K562 (cell line): ENCODE results near the gene OST4. TPM values are rescaled to one million over a fixed set of nuclear protein-coding genes. Genes with fewer than 3 reads are reported as not detected.
A peak's percentile ranks its signal among the peaks of the same experiment; 100 is the strongest.

ENCODE experiments used
- ATAC-seq: fragments of 200-7000 bp; cut with Tn5 transposase; 3 replicates; pipeline ENCODE4 v1.9.1; 2020; ENCODE audit warnings: moderate library complexity
- BruUV-seq: library from RNA; stranded (reverse); fragments of 400-500 nt; replicated peaks from 2 replicates; lab custom pipeline; 2021; lab: Mats Ljungman, UMichigan
- CTCF ChIA-PET: fragments of 300-600 bp; formaldehyde crosslinking; extraction: SDS; loops from one replicate; lab custom pipeline; 2021; ENCODE audit warnings: low intra/inter-chr PET ratio; lab: Yijun Ruan, JAX
- POLR2A ChIA-PET: fragments of 300-600, 350-650 bp; sonication (Branson Sonifier 250); formaldehyde crosslinking; extraction: SDS; loops from one replicate; lab custom pipeline; 2021; ENCODE audit warnings: antibody characterized with exemption, inconsistent platforms; lab: Yijun Ruan, JAX
- DNase-seq, 4 experiments: peaks; one replicate each; pipeline versions ENCODE4 v3.0.0 to v3.0.0-alpha.2; 2011 to 2018; ENCODE audit warnings: low spot score in 3 of 4, mixed read lengths in 3 of 4; ENCODE audit errors: extremely low read depth in 1 of 4
- FAIRE-seq: peaks from 2 replicates; lab custom pipeline; 2011; peaks lifted over from hg19 to GRCh38; lab: Jason Lieb, UNC
- H2AFZ ChIP-seq: 2 replicates; pipeline ENCODE4 v1.6.0; 2011; ENCODE audit warnings: low read depth, low read length, control low read depth, inconsistent platforms
- H3K27ac ChIP-seq: fragments of 200-600 bp; 3 replicates; pipeline ENCODE4 v1.8.0; 2011; ENCODE audit warnings: low read depth, mild to moderate bottlenecking, control low read depth, inconsistent platforms, low read length, moderate library complexity, mixed read lengths; ENCODE audit errors: extremely low read depth
- H3K27me3 ChIP-seq, 2 experiments: fragments of 300-600 bp in 1 of 2; 2 replicates in 1 of 2; 3 replicates in 1 of 2; pipeline versions ENCODE4 v1.6.0 to v1.8.0; 2011; ENCODE audit warnings: inconsistent platforms in 2 of 2, low read length in 2 of 2, mild to moderate bottlenecking in 1 of 2, mixed read lengths in 1 of 2, moderate library complexity in 1 of 2; ENCODE audit not compliant: control insufficient read depth in 2 of 2, insufficient read depth in 2 of 2
- H3K36me3 ChIP-seq: fragments of 300-600 bp; 3 replicates; pipeline ENCODE4 v1.8.0; 2011; ENCODE audit warnings: mild to moderate bottlenecking, low read length, inconsistent platforms; ENCODE audit not compliant: control insufficient read depth, insufficient read depth
- H3K4me1 ChIP-seq, 2 experiments: fragments of 200-600 bp in 1 of 2; replicated peaks in 1 of 2; 2 replicates in 1 of 2; 3 replicates in 1 of 2; pipeline versions ENCODE4 v1.5.1 to v1.8.0; 2011; ENCODE audit warnings: inconsistent platforms in 2 of 2, low read length in 2 of 2, mild to moderate bottlenecking in 1 of 2, mixed read lengths in 1 of 2, moderate library complexity in 1 of 2; ENCODE audit not compliant: control insufficient read depth in 2 of 2, insufficient read depth in 2 of 2
- H3K4me2 ChIP-seq: 2 replicates; pipeline ENCODE4 v1.6.1; 2011; ENCODE audit warnings: low read length, control low read depth, inconsistent platforms, mixed read lengths; ENCODE audit not compliant: insufficient read depth
- H3K4me3 ChIP-seq: fragments of 200-600 bp; sonication (generic), shearing (Covaris generic); 2 replicates; pipeline ENCODE4 v1.5.1; 2016; ENCODE audit warnings: control low read depth, inconsistent platforms
- H3K79me2 ChIP-seq: fragments of 200-600 bp; 3 replicates; pipeline ENCODE4 v1.8.0; 2011; ENCODE audit warnings: low read length, inconsistent platforms; ENCODE audit not compliant: control insufficient read depth, insufficient read depth
- H3K9ac ChIP-seq, 2 experiments: 2 replicates each; pipeline versions ENCODE4 v1.6.0 to v1.6.1; 2011; ENCODE audit warnings: low read depth in 2 of 2, low read length in 2 of 2, control low read depth in 1 of 2, inconsistent platforms in 1 of 2, mild to moderate bottlenecking in 1 of 2, mixed read lengths in 1 of 2; ENCODE audit not compliant: insufficient read depth in 1 of 2
- H3K9me1 ChIP-seq: one replicate; pipeline ENCODE4 v1.6.0; 2011; ENCODE audit warnings: inconsistent platforms, mild to moderate bottlenecking, low read length, moderate library complexity; ENCODE audit not compliant: control insufficient read depth, insufficient read depth
- H3K9me3 ChIP-seq: replicated peaks from 2 replicates; pipeline ENCODE4 v1.5.1; 2011; ENCODE audit warnings: low read depth, low read length, inconsistent platforms; ENCODE audit not compliant: control insufficient read depth, insufficient read depth
- H4K20me1 ChIP-seq: replicated peaks from 2 replicates; pipeline ENCODE4 v1.6.1; 2011; ENCODE audit warnings: low read length, inconsistent platforms, mixed read lengths; ENCODE audit not compliant: control insufficient read depth, insufficient read depth
- BRF1 ChIP-seq: IDR thresholded peaks from 3 replicates; pipeline ENCODE4 v1.6.1; 2011; ENCODE audit warnings: borderline replicate concordance, mild to moderate bottlenecking; ENCODE audit not compliant: insufficient read length; ENCODE audit errors: extremely low read depth
- GTF2F1 ChIP-seq: IDR thresholded peaks from 2 replicates; pipeline ENCODE4 v1.6.1; 2011; ENCODE audit warnings: low read depth, low read length, improper control_type of control experiment
- HNRNPK ChIP-seq: fragments of 200-400 bp; formaldehyde crosslinking; IDR thresholded peaks from one replicate; pipeline ENCODE4 v1.6.1; 2018; ENCODE audit warnings: mild to moderate bottlenecking, low read depth, low read length; ENCODE audit not compliant: poor library complexity, severe bottlenecking
- MCM7 ChIP-seq, 2 experiments: fragments of 450-650 bp; IDR thresholded peaks; 2 replicates each; pipeline ENCODE4 v1.6.1; 2016 to 2018
- PCBP2 ChIP-seq: fragments of 200-400 bp; formaldehyde crosslinking; IDR thresholded peaks from 2 replicates; pipeline ENCODE4 v1.6.1; 2018; ENCODE audit warnings: low read length, low read depth, mild to moderate bottlenecking, moderate library complexity; ENCODE audit not compliant: poor library complexity, severe bottlenecking
- POLR2AphosphoS5 ChIP-seq: IDR thresholded peaks from 2 replicates; pipeline ENCODE4 v1.6.1; 2011; ENCODE audit warnings: mild to moderate bottlenecking, low read depth, low read length, moderate library complexity; ENCODE audit not compliant: control insufficient read depth, insufficient read depth
- SAFB ChIP-seq: fragments of 200-400 bp; formaldehyde crosslinking; IDR thresholded peaks from 2 replicates; pipeline ENCODE4 v1.6.1; 2017; ENCODE audit warnings: low read depth, low read length, borderline replicate concordance
- SMAD2 ChIP-seq: fragments of 150-350 bp; IDR thresholded peaks from 2 replicates; pipeline ENCODE4 v1.6.1; 2014; ENCODE audit warnings: low read depth, mild to moderate bottlenecking, low read length
- SRSF3 ChIP-seq: fragments of 200-400 bp; formaldehyde crosslinking; IDR thresholded peaks from 2 replicates; pipeline ENCODE4 v1.6.1; 2016; ENCODE audit warnings: mild to moderate bottlenecking, low read length, moderate library complexity; ENCODE audit not compliant: insufficient read depth
- TFAM ChIP-seq: fragments of 250-450 bp; sonication (Bioruptor Pico); conservative IDR thresholded peaks from 2 replicates; pipeline ENCODE4 v1.5.0; 2021; ENCODE audit warnings: mild to moderate bottlenecking, moderate library complexity
- ZFP1 ChIP-seq: fragments of 450-650 bp; formaldehyde crosslinking; IDR thresholded peaks from 2 replicates; pipeline ENCODE4 v1.4.0; 2020; ENCODE audit warnings: mild to moderate bottlenecking, mixed read lengths
- ZNF133 ChIP-seq: fragments of 250-450 bp; sonication (Bioruptor Pico); IDR thresholded peaks from 2 replicates; pipeline ENCODE4 v1.4.0; 2020; ENCODE audit warnings: mild to moderate bottlenecking
- ZNF224 ChIP-seq: sonication (generic); formaldehyde crosslinking; IDR thresholded peaks from 2 replicates; pipeline ENCODE4 v1.8.0; 2022; ENCODE audit warnings: mild to moderate bottlenecking, missing genetic modification reagents
- ZNF23 ChIP-seq: fragments of 250-450 bp; sonication (Bioruptor Pico); IDR thresholded peaks from 2 replicates; pipeline ENCODE4 v1.4.0; 2020; ENCODE audit warnings: mild to moderate bottlenecking
- ZNF436 ChIP-seq: fragments of 250-450, 450-650 bp; sonication (Bioruptor Pico); formaldehyde crosslinking; IDR thresholded peaks from 2 replicates; pipeline ENCODE4 v1.7.0; 2020; ENCODE audit warnings: mild to moderate bottlenecking
- WGBS: fragments of 100-300 bp; shearing (Covaris generic); methylation state at CpG from one replicate; pipeline ENCODE4 v1.1.6; 2016; ENCODE audit warnings: low coverage, mixed read lengths; ENCODE audit not compliant: insufficient coverage; ENCODE audit errors: missing lambda C conversion rate; 5-methylcytosine and 5-hydroxymethylcytosine counted together
- in situ Hi-C: fragments of 300-500 bp; cut with MboI; formaldehyde crosslinking; loops from 4 replicates; pipeline ENCODE4 v1.15.0; 2018; ENCODE audit warnings: inconsistent platforms, mixed read lengths
- intact Hi-C: fragments of 100-400 bp; cut with micrococcal nuclease; formaldehyde crosslinking; loops from 2 replicates; pipeline ENCODE4 v1.14.2; 2022
- polyA plus RNA-seq, 8 experiments: library from polyadenylated mRNA; depleted of rRNA in 4 of 8; stranded (reverse) in 5 of 8; unstranded in 3 of 8; fragments of >200 nt; fragmentation: Nextera tagmentation in 2 of 8; fragmentation: Illumina TruSeq in 1 of 8; extraction: Ambion mirVana in 2 of 8; extraction: Trizol in 1 of 8; gene quantifications; 2 replicates each; pipeline versions ENCODE4 v1.2.1 to v1.2.3, GENCODE V29; 2011 to 2014; ENCODE audit warnings: inconsistent platforms in 1 of 8, missing spikeins in 1 of 8
- total RNA-seq, 7 experiments: library from RNA; depleted of rRNA in 6 of 7; stranded (reverse); fragments of >200 nt in 6 of 7; fragmentation: Illumina TruSeq in 2 of 7; extraction: Trizol in 2 of 7; gene quantifications; 2 replicates each; pipeline versions ENCODE4 v1.2.1 to v1.2.3, GENCODE V29; 2011 to 2021; ENCODE audit warnings: low replicate concordance in 1 of 7
- TF ChIP-seq, protein P1 (sequence below): fragments of 250-450 bp; sonication (Bioruptor Pico); IDR thresholded peaks from 2 replicates; pipeline ENCODE4 v1.9.0; 2021; ENCODE audit warnings: mild to moderate bottlenecking, inconsistent platforms
- TF ChIP-seq, protein P2 (sequence below): sonication (generic); formaldehyde crosslinking; IDR thresholded peaks from 2 replicates; pipeline ENCODE4 v1.9.0; 2022; ENCODE audit warnings: mild to moderate bottlenecking, missing genetic modification reagents

Gene OST4
- total and polyA plus RNA-seq, 9 of the 15 experiments (the other 6 are each of a cell fraction or from before 2014, with no cell fraction given), result 186 to 1,155 (median 355) TPM

- peaks cover 5% of the 10 kb centered on the region; the same call in 2 of the 3 replicates for H3K79me2 ChIP-seq
- in situ Hi-C loops (no loop called here), intact Hi-C loops (no loop called here)
- no peak overlapping the region for H3K4me3 ChIP-seq
- H3K9ac ChIP-seq, result peak overlapping the region; percentile 35 to 77
- ChIA-PET CTCF (no interaction called here), POLR2A (interaction anchor here (0.5 to 3.6 kb wide), 4 partner anchors 11 to 532 kb away, joined by 3 to 11 read pairs (median 3); no protein-coding TSS in a partner anchor)
- H2AFZ ChIP-seq, result peak overlapping the region; percentile 94
- DNase-seq (peak; percentile 57 to 87 (median 71)), FAIRE-seq (peak; percentile 95), ATAC-seq (peak; percentile 70)
- 15% methylated on average over 10 of the region's 10 CpGs for WGBS
- no peaks in the 10 kb centered on the region for H3K9me1 ChIP-seq
- H3K9me3 ChIP-seq, result no peaks in the 10 kb centered on the region
- H4K20me1 ChIP-seq, result no peaks in the 10 kb centered on the region
- H3K36me3 ChIP-seq, result no peaks in the 10 kb centered on the region; the same call in 2 of the 3 replicates
- H3K4me1 ChIP-seq, result peaks cover 51 to 58% of the 10 kb centered on the region in 2 experiments
- BruUV-seq, result no TSS peak
- H3K27ac ChIP-seq, result peak overlapping the region; percentile 69
- no peaks in the 10 kb centered on the region for H3K27me3 ChIP-seq
- H3K4me2 ChIP-seq, result peak overlapping the region; percentile 50
- TF ChIP-seq TFAM (no peak), ZNF436 (CRISPR knock-in tag) (no peak), GTF2F1 (no peak), ZNF23 (CRISPR knock-in tag) (no peak), BRF1 (no peak), SRSF3 (no peak), SAFB (no peak), POLR2AphosphoS5 (0 out of 2 replicates have a peak, but pooled peaks have one; percentile 29), HNRNPK (no peak), SMAD2 (no peak), ZFP1 (CRISPR knock-in tag) (0 out of 2 replicates have a peak, but pooled peaks have one; percentile 1), MCM7 (IDR thresholded peaks at IDR 0.05) (no peak), PCBP2 (no peak), ZNF133 (CRISPR knock-in tag) (0 out of 2 replicates have a peak, but pooled peaks have one; percentile 2), ZNF224 (no peak)
- TF ChIP-seq, protein P1, sequence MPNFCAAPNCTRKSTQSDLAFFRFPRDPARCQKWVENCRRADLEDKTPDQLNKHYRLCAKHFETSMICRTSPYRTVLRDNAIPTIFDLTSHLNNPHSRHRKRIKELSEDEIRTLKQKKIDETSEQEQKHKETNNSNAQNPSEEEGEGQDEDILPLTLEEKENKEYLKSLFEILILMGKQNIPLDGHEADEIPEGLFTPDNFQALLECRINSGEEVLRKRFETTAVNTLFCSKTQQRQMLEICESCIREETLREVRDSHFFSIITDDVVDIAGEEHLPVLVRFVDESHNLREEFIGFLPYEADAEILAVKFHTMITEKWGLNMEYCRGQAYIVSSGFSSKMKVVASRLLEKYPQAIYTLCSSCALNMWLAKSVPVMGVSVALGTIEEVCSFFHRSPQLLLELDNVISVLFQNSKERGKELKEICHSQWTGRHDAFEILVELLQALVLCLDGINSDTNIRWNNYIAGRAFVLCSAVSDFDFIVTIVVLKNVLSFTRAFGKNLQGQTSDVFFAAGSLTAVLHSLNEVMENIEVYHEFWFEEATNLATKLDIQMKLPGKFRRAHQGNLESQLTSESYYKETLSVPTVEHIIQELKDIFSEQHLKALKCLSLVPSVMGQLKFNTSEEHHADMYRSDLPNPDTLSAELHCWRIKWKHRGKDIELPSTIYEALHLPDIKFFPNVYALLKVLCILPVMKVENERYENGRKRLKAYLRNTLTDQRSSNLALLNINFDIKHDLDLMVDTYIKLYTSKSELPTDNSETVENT (CRISPR knock-in tag), result no peak
- TF ChIP-seq, protein P2, sequence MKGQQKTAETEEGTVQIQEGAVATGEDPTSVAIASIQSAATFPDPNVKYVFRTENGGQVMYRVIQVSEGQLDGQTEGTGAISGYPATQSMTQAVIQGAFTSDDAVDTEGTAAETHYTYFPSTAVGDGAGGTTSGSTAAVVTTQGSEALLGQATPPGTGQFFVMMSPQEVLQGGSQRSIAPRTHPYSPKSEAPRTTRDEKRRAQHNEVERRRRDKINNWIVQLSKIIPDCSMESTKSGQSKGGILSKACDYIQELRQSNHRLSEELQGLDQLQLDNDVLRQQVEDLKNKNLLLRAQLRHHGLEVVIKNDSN, result peak; percentile 90
Measured at GRCh38 chr2:27092696-27093429, 21.4 kb upstream of the OST4 start.
